Bronchial epithelial cell (primary cell): Measurements from ENCODE around the gene NDUFB4. TPM values are rescaled to one million over a fixed set of nuclear protein-coding genes. Genes with fewer than 3 reads are reported as not detected.

Experiments
- DNase-seq: peaks from one replicate; pipeline ENCODE4 v3.0.0-alpha.2; 2010; ENCODE audit warnings: low read depth
- FAIRE-seq: peaks from 2 replicates; lab custom pipeline; 2011; peaks lifted over from hg19 to GRCh38; lab: Jason Lieb, UNC
- H3K27me3 ChIP-seq: 2 replicates; pipeline ENCODE4 v1.5.1; 2011; ENCODE audit warnings: low read length; ENCODE audit not compliant: control insufficient read depth, insufficient read depth
- H3K36me3 ChIP-seq: 2 replicates; pipeline ENCODE4 v1.5.1; 2011; ENCODE audit warnings: low read length; ENCODE audit not compliant: control insufficient read depth, insufficient read depth
- H3K4me3 ChIP-seq: 2 replicates; pipeline ENCODE4 v1.5.1; 2011; ENCODE audit warnings: mild to moderate bottlenecking, low read depth, low read length, control low read depth
- total RNA-seq: library from RNA; depleted of rRNA; stranded (reverse); fragments of >200 nt; gene quantifications from 2 replicates; pipeline ENCODE4 v1.2.1, GENCODE V29; 2014
- TF ChIP-seq, protein P1 (sequence below): IDR thresholded peaks from 2 replicates; pipeline ENCODE4 v1.5.1; 2011; ENCODE audit warnings: mild to moderate bottlenecking, moderate library complexity, low read length, control low read depth, inconsistent platforms; ENCODE audit not compliant: insufficient read depth, severe bottlenecking

Gene NDUFB4
- total RNA-seq, 1 donor from 2014 or later = 9.7 TPM

DNA sequence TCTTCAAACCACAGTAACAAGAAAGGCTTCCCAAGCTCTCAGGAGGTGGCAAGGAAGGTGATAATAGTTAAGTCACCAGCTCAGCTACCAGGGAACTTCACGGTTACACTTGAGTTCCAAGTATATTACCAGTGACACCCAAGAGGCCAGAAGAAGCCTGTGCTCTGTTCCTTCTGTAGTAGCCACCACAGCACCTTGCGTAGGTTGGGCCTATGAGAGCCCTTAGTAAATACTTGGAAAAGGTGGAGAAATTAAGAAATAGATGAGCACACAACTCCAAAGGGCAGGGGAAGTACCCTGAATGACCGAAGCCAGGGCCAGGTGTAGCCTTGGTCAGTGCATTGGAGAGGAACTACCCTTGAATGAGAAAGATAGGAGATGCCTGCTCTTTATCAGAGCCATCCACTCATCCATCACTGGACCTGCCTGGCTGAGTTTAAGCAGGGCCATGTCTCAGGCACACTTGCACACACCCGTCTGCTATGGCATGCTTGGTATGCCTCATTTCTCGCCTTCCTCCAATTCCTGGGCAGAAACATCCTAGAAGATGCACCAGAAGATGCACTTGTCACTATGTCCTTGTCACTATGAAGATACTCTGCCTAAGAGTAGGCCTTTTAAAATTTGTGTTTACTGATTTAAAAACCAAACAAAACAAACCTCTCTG is 32.6 kb upstream of the NDUFB4 start:
- TF ChIP-seq, protein P1, sequence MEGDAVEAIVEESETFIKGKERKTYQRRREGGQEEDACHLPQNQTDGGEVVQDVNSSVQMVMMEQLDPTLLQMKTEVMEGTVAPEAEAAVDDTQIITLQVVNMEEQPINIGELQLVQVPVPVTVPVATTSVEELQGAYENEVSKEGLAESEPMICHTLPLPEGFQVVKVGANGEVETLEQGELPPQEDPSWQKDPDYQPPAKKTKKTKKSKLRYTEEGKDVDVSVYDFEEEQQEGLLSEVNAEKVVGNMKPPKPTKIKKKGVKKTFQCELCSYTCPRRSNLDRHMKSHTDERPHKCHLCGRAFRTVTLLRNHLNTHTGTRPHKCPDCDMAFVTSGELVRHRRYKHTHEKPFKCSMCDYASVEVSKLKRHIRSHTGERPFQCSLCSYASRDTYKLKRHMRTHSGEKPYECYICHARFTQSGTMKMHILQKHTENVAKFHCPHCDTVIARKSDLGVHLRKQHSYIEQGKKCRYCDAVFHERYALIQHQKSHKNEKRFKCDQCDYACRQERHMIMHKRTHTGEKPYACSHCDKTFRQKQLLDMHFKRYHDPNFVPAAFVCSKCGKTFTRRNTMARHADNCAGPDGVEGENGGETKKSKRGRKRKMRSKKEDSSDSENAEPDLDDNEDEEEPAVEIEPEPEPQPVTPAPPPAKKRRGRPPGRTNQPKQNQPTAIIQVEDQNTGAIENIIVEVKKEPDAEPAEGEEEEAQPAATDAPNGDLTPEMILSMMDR = no peak
- Histone ChIP-seq H3K36me3 (no peaks in the 10 kb centered on the region), H3K4me3 (no peak overlapping the region), H3K27me3 (no peaks in the 10 kb centered on the region)
- DNase-seq (no peak), FAIRE-seq (no peak)

DNA sequence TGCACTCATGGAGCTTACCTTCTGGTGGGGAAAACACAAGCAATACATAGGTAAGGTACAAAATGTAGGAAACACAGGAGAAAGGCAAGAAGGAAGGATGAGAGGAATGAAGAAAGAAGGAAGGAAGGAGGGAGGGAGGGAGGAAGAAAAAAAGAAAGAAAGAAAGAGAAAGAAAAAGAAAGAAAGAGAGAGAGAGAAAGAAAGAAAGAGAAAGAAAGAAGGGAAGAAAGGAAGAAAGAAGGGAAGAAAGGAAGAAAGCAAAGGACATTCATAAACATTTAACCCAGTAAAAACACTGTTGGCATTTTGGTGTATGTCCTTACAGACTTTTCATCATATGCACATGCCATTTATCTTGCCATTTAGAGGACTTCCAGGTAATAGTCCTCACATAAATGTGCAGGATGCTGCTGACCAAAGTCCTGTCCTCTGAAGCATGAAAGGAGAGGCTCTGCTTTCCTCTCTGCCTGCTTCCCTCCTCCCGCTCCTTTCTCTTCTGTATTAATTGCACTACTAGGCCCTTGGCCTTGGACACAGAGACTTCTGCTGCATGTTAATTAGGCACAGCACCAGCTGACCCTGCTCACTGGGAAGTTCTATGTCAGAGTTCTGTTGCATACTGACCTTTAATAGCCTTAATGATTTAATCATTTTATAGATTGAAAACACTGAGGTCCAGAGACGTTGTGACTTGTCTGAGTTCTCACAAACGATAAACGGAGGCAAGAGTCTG is 29.7 kb upstream of the NDUFB4 start:
- Histone ChIP-seq H3K4me3 (no peak overlapping the region), H3K27me3 (no peaks in the 10 kb centered on the region), H3K36me3 (no peaks in the 10 kb centered on the region)
- TF ChIP-seq, protein P1 = no peak
- FAIRE-seq (no peak), DNase-seq (no peak)

DNA sequence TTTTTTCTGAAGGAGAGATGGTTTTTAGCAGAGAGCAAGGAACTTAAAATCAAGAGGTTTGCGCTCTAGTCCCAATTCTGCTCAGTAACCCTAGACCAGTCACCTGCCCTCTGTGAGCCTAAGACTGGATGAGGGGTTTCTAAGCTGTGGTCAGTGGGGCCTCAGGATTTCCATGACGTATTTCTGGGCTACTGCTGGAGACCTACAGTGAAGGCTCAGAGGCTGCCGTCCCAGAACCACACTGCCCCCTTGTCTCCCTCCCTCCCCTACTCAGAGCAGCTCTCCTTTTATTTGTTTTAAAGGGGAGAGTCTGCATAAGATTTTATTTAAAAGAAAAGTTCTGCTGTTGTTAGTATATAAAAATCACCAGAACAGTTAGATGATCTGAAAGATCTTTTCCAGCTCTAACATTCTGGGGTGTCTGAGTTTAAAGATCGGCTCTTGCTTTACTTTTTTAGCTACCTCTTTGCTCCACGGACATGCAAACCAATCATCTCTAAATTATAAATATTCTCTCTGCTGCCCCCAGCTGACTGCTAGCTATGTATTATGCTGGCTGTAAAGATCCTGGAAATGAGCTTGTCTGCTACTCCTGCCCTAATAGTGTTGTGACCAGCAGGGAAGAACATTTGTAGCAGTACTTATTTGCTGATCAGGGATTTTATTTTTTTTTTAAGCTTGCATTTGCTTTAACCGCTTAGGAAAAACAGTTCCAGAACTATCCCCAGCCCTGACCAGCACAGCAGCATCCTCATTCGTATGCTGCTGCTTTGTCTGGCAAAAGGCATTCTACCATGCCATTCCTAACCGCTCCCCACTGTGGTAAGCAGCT is 28.6 kb upstream of the NDUFB4 start:
- peak; percentile 32 for DNase-seq
- no peaks in the 10 kb centered on the region for H3K27me3 ChIP-seq
- H3K36me3 ChIP-seq = no peaks in the 10 kb centered on the region
- no peak overlapping the region for H3K4me3 ChIP-seq
- TF ChIP-seq, protein P1 = peak; percentile 31
- no peak for FAIRE-seq

DNA sequence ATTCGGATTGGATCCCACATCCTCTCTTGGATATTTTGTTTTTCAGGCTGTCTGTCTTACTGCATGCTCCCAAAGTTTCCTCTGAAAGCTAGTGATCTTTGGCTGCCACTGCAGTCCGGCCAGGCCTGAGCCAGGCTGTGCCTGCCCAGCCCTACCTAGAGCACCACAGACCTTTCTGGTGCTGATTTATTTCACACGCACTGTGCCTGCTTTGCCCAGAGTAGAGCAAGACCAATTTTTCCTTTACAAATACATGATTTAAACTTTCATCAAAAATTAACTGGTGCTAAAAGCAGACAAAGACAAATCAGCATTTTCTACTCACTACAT is 28.0 kb upstream of the NDUFB4 start:
- FAIRE-seq (no peak), DNase-seq (no peak)
- H3K27me3 ChIP-seq = no peaks in the 10 kb centered on the region
- no peak overlapping the region for H3K4me3 ChIP-seq
- TF ChIP-seq, protein P1 = no peak
- no peaks in the 10 kb centered on the region for H3K36me3 ChIP-seq

DNA sequence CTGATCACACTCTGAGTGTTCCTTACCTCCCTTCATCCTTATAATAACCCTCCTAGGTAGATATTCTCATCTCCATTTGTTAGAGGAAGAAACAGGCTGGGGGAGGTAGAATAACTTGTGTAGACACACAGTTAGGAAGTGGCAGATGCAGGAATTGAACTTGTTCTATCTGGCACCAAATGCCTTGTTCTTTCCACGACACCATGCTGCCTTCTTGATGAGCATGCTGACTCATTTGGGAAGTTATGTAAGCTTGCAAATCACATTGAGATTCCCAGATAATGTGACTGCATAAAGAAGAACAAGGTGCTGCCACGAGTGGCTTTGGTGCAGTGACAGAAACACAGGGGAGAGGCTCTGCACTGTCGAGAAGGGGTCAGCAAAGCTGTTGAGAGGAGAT is 27.5 kb upstream of the NDUFB4 start:
- DNase-seq (peak; percentile 32), FAIRE-seq (peak; percentile 18)
- H3K36me3 ChIP-seq = no peaks in the 10 kb centered on the region
- H3K4me3 ChIP-seq = no peak overlapping the region
- TF ChIP-seq, protein P1 = no peak
- no peaks in the 10 kb centered on the region for H3K27me3 ChIP-seq
